ENCODE results near the gene ABCF3. TPM values are rescaled to one million over a fixed set of nuclear protein-coding genes. Genes with fewer than 3 reads are reported as not detected.
A peak's percentile ranks its signal among the peaks of the same experiment; 100 is the strongest.

Gene ABCF3
- total and polyA plus RNA-seq, 2 of the 13 experiments (the other 11 are each of a cell fraction or from before 2014, with no cell fraction given) = 38.8 to 46.5 TPM

DNA sequence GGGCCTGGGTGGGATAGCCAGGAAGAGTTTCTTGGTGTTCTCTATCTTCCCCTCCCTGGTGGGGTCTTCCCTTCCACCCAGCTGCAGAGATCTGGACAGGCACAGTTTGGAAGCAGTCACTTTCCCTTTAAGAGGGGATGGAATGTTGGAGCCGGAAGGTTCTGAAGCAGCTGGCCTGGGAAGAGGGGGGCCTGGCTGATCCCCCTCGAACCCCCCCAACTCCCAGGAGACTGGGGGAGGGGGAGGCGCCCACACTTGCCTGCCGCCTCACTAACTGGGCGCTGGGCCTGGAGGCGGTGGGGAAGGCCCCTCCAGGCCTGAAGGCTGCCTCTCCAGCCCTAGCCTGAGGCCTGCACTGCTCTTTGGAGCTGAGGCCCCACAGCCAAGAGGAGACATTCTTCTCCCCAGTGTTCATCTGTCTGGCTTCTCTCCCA, 29.5 kb upstream of the ABCF3 start (continued):
- TF ChIP-seq ZBED4 (CRISPR knock-in tag; IDR thresholded peaks at IDR 0.05; ENCODE audit: borderline replicate concordance) (no peak), ZNF3 (CRISPR knock-in tag; IDR thresholded peaks at IDR 0.05) (no peak), ZNF777 (CRISPR knock-in tag; IDR thresholded peaks at IDR 0.05) (no peak), JARID2 (CRISPR knock-in tag; IDR thresholded peaks at IDR 0.05; ENCODE audit: insufficient replicate concordance) (no peak), ZNF20 (CRISPR knock-in tag; IDR thresholded peaks at IDR 0.05) (no peak), YEATS4 (CRISPR knock-in tag; IDR thresholded peaks at IDR 0.05; ENCODE audit: borderline replicate concordance) (peak; percentile 44; the same call in 1 of the 2 replicates), CEBPG (CRISPR knock-in tag; IDR thresholded peaks at IDR 0.05) (no peak), SSRP1 (CRISPR knock-in tag; IDR thresholded peaks at IDR 0.05) (no peak), AFF4 (CRISPR knock-in tag; IDR thresholded peaks at IDR 0.05) (peak; percentile 8; the same call in 1 of the 2 replicates), ERF (CRISPR knock-in tag; IDR thresholded peaks at IDR 0.05) (no peak), CHD2 (IDR thresholded peaks at IDR 0.05; ENCODE audit: low read depth, low read length) (no peak), ZNF660 (CRISPR knock-in tag; IDR thresholded peaks at IDR 0.05; ENCODE audit: borderline replicate concordance, low read depth) (no peak), AGO2 (optimal IDR thresholded peaks at IDR 0.05; ENCODE audit: low read depth, low read length) (no peak), ZNF282 (IDR thresholded peaks at IDR 0.05; ENCODE audit: partially characterized antibody) (no peak), ZSCAN12 (CRISPR knock-in tag; IDR thresholded peaks at IDR 0.05) (no peak), TERF1 (CRISPR knock-in tag; IDR thresholded peaks at IDR 0.05) (no peak), CREB1 (IDR thresholded peaks at IDR 0.05) (no peak), CREB1 (CRISPR knock-in tag; IDR thresholded peaks at IDR 0.05) (no peak), HINFP (CRISPR knock-in tag; IDR thresholded peaks at IDR 0.05; ENCODE audit: low read depth) (no peak), SMC3 (IDR thresholded peaks at IDR 0.05; ENCODE audit: low read length) (no peak)

All from HepG2 (cell line).